GM12875 (cell line): ENCODE data around the gene FADS2.

Experiments used
- H3K4me3 ChIP-seq: one replicate; pipeline ENCODE4 v1.5.1; 2011; ENCODE audit warnings: low read depth, low read length, control low read depth
- TF ChIP-seq, protein P1 (sequence below): IDR thresholded peaks from 2 replicates; pipeline ENCODE4 v1.5.1; 2011; ENCODE audit warnings: low read depth, mild to moderate bottlenecking, control low read depth, inconsistent platforms, low read length, moderate library complexity, borderline replicate concordance; ENCODE audit not compliant: insufficient read depth

FADS2 gene

DNA sequence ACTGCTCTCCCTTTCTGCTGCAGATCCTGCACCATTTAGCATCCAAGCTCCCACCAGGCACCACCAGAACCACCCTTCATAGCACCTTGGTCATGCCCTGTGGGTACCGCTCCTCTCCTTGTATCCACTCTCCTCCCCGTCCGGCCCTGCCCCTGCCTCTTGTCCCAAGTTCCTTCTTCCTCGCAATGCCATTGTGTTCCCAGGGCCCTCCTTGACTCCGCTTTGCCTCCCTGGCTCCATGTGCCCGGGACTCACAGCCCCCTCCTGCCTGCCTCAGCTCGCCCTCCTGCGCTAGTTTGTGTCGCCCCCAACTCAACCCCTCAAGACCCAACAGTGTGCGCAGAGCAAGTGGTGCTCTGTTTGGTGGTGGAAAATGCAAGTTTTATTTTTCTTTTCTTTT is 10.8 kb downstream of the FADS2 start:
- H3K4me3 ChIP-seq = no peak overlapping the region
- TF ChIP-seq, protein P1, sequence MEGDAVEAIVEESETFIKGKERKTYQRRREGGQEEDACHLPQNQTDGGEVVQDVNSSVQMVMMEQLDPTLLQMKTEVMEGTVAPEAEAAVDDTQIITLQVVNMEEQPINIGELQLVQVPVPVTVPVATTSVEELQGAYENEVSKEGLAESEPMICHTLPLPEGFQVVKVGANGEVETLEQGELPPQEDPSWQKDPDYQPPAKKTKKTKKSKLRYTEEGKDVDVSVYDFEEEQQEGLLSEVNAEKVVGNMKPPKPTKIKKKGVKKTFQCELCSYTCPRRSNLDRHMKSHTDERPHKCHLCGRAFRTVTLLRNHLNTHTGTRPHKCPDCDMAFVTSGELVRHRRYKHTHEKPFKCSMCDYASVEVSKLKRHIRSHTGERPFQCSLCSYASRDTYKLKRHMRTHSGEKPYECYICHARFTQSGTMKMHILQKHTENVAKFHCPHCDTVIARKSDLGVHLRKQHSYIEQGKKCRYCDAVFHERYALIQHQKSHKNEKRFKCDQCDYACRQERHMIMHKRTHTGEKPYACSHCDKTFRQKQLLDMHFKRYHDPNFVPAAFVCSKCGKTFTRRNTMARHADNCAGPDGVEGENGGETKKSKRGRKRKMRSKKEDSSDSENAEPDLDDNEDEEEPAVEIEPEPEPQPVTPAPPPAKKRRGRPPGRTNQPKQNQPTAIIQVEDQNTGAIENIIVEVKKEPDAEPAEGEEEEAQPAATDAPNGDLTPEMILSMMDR = no peak

DNA sequence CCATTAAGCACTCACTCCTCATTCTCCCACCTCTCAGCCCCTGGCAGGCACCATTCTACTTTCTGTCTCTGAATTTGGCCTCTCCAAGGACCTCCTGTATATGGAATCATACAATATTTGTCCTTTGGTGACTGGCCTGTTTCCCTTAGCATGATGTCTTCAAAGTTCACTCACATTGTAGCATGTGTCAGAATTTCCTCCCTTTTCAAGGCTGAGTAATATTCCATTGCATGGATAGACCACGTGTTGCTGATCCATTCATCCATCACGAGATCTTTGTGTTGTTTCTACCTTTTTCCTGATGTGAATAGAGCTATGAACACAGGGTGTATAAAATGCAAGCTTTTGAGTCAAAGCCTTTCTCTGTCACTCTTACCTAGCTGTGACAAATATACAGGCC is 11.6 kb downstream of the FADS2 start:
- TF ChIP-seq, protein P1 = no peak
- H3K4me3 ChIP-seq = no peak overlapping the region

GRCh38 chr11:61840371-61840770 is 12.3 kb downstream of the FADS2 start:
- H3K4me3 ChIP-seq = no peak overlapping the region
- TF ChIP-seq, protein P1 = no peak

- H3K4me3 ChIP-seq = no peak overlapping the region
- TF ChIP-seq, protein P1 = no peak
Measured at GRCh38 chr11:61841636-61842527, 13.8 kb downstream of the FADS2 start.

- TF ChIP-seq, protein P1 = no peak
Measured at GRCh38 chr11:61842528-61842820, 14.4 kb downstream of the FADS2 start.

DNA sequence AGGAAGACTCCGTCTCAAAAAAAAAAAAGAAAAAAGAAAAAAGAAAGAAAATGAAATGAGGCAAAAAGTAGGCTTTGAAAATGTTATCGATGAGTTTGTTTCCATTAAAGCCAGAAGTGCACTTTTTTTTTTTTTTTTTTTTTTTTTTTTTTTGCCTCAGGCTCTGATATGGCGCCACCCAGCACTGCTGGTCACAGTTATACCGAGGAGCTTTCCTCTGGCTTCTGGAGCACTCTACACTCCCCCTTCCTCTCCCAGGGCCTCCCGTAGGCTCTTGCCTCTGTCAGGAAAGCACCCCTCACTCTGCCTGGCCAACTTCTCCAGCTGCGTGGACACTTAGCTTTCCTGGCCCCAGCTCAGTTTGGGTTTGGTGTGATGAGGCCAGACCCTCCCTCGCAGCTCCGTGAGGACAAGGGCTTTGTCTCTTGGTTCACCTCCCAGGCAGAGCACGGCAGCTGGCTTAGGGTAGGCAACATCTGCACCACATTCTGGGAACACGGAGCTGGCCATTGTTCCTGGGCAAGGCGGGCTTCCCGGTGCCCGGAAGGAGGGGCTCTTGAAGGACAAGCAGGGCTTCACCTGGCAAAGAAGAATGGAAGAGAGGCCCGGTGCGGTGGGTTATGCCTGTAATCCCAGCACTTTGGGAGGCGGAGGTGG is 16.9 kb downstream of the FADS2 start:
- TF ChIP-seq, protein P1 = no peak
- H3K4me3 ChIP-seq = no peak overlapping the region

More at GRCh38 chr11:61842528-61842820, 14.4 kb downstream of the FADS2 start:
- H3K4me3 ChIP-seq = no peak overlapping the region
